Measurements from ENCODE around the gene BAAT.

BAAT gene

DNA sequence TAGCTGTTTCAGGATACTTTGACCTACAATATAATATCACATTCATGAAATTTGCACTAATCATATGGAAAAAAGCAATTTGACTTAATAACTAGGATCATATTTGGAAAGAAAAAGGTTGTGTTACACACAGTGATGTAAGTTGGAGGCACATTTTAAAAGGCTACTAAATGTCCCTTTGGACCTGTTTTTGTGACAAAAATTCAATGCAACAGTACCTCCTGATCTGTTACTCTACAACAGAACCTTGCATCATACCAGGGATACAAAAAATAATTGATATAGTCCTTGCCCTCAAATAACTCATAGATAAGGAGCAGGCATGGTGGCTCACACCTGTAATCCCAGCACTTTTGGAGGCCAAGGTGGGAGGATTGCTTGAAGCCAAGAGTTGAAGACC lies 67.1 kb downstream of the BAAT start:
- no peak for DNase-seq (ENCODE audit: low read depth, low spot score)

DNA sequence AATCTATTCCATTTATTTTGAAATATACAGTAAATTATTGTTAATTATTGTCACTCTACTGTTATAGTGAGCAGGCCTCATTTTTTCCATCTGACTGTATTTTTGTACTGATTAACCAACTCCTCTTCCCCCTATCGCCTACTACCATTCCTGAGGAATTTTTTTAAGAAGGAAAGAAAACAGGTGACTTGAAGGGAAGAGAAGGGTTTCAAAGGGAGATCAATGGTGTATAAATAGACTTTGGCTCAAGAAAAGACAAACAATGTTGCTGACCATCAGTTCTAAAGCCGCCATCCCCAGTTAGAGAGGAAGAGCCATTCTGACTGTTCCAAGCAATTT lies 69.7 kb downstream of the BAAT start:
- DNase-seq (ENCODE audit: low read depth, low spot score) = no peak

DNA sequence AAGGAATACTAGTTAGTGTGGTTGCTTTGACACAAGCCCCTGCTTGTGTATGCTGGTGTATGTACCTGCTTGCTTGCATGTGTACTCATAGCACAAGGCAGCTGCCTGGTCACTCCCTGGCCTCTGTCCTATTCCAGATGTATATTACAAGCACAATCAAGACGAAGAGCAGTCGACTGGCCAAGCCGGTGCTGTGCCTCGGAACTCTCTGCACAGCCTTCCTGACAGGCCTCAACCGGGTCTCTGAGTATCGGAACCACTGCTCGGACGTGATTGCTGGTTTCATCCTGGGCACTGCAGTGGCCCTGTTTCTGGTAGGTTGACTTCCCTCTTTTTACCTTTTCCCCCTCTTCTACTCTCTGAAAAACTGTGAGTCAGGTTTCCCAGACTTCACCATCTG lies 72.1 kb downstream of the BAAT start:
- DNase-seq (ENCODE audit: low read depth, low spot score) = no peak

DNA sequence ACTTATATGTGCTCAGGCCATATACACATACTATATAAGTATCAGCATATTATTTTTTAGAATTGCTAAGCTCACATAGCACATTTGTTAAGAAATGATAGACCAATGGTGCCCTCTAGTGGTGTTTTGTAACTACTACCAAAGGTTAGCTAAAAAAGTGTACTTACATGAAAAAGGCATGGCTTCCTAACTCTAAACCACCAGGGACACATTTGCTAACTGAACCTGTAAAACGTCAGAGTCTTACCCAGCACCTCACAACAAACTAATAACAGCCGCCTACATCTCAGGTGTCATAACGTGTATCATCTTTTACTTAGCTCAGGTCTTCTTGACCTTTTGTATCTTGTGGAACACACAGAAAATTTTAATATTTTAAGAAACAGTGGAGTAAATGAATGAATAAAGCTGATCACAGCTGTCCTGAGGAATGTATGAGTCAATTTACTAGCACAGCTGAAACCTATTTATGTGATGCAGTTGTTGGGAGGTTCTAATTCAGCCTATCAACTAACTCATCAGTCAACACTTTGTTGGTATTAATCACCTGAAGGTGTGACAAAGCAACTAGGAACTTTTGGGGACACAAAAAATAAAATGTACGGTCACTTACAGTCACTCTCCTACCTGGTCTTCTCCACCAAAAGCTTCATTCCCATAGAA lies 72.9 kb downstream of the BAAT start:
- no peak for DNase-seq (ENCODE audit: low read depth, low spot score)

DNA sequence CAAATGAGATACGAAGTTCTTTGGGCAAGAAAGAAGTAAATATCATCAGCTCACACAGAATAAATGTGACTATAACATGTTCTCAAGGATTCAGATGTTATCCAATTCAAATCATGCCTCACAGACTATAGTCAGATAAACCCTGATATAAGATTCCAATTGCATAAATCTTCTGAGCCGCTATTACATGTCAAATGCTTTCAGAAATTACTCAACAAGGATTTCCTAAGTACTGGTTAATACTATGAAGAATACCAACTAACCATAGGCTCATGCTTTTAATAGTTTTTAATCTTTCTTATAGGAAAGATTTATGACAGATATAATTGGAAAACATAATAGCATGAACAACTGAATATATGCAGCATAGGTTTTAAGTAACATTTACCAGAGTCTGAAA lies 73.6 kb downstream of the BAAT start:
- no peak for DNase-seq (ENCODE audit: low read depth, low spot score)

All from activated naive CD8-positive, alpha-beta T cell treated with anti-CD3 and anti-CD28 coated beads, Interleukin-2, amount 50 U/mL, for 16 hours (primary cell).